ENCODE data around the gene SMARCE1.

- TF ChIP-seq CTCF (IDR thresholded peaks at IDR 0.05; ENCODE audit: poor library complexity) (no peak), EZH2 (IDR thresholded peaks at IDR 0.05; ENCODE audit: borderline replicate concordance) (no peak), EZH2phosphoT487 (IDR thresholded peaks at IDR 0.05; ENCODE audit: low read depth, severe bottlenecking, unreplicated experiment) (no peak)
Measured at GRCh38 chr17:40664582-40665333, 17.1 kb upstream of the SMARCE1 start, which contains the start of gene KRT222.

Data from hepatocyte (in vitro differentiated cells).